HepG2 (cell line): ENCODE measurements around the gene DGCR8. TPM values are rescaled to one million over a fixed set of nuclear protein-coding genes. Genes with fewer than 3 reads are reported as not detected.

Source experiments
- ATAC-seq: fragments of 200-7000 bp; cut with Tn5 transposase; 3 replicates; pipeline ENCODE4 v1.9.1; 2020; ENCODE audit warnings: mild to moderate bottlenecking, moderate library complexity
- BruUV-seq: library from RNA; stranded (reverse); fragments of 400-500 nt; replicated peaks from 2 replicates; lab custom pipeline; 2021; lab: Mats Ljungman, UMichigan
- CTCF ChIA-PET: fragments of 300-600 bp; formaldehyde crosslinking; extraction: SDS; loops from one replicate; lab custom pipeline; 2021; ENCODE audit warnings: low total read pairs, inconsistent platforms, low intra/inter-chr PET ratio; lab: Yijun Ruan, JAX
- POLR2A ChIA-PET: fragments of 350-600 bp; sonication (Branson Sonifier 250); formaldehyde crosslinking; loops from one replicate; lab custom pipeline; 2020; ENCODE audit warnings: antibody characterized with exemption, inconsistent platforms; lab: Yijun Ruan, JAX
- DNase-seq: peaks from one replicate; pipeline ENCODE4 v3.0.0-alpha.2; 2015; ENCODE audit warnings: low spot score
- FAIRE-seq: peaks from 3 replicates; lab custom pipeline; 2011; peaks lifted over from hg19 to GRCh38; lab: Jason Lieb, UNC
- H2AFZ ChIP-seq: one replicate; pipeline ENCODE4 v1.6.1; 2011; ENCODE audit warnings: low read length, inconsistent platforms
- H3K27ac ChIP-seq: fragments of 300-600 bp; 3 replicates; pipeline ENCODE4 v1.8.0; 2011; ENCODE audit warnings: mixed run types, mild to moderate bottlenecking, mixed read lengths, low read length, inconsistent platforms; ENCODE audit not compliant: insufficient read depth; ENCODE audit errors: extremely low read length
- H3K27me3 ChIP-seq, 2 experiments: fragments of 200-600 bp in 1 of 2; 2 replicates in 1 of 2; 3 replicates in 1 of 2; pipeline versions ENCODE4 v1.6.0 to v1.8.0; 2011; ENCODE audit warnings: low read length in 2 of 2, mild to moderate bottlenecking in 2 of 2, moderate library complexity in 2 of 2, inconsistent platforms in 1 of 2; ENCODE audit not compliant: insufficient read depth in 2 of 2, control insufficient read depth in 1 of 2
- H3K36me3 ChIP-seq, 2 experiments: fragments of 200-600 bp in 1 of 2; replicated peaks in 1 of 2; 2 replicates in 1 of 2; 3 replicates in 1 of 2; pipeline versions ENCODE4 v1.5.1 to v1.8.0; 2011; ENCODE audit warnings: low read length in 2 of 2, inconsistent platforms in 1 of 2; ENCODE audit not compliant: insufficient read depth in 2 of 2, control insufficient read depth in 1 of 2
- H3K4me1 ChIP-seq: 2 replicates; pipeline ENCODE4 v1.5.1; 2012; ENCODE audit warnings: low read length, inconsistent platforms; ENCODE audit not compliant: insufficient read depth
- H3K4me2 ChIP-seq: 2 replicates; pipeline ENCODE4 v1.6.0; 2011; ENCODE audit warnings: low read depth, low read length, inconsistent platforms
- H3K4me3 ChIP-seq, 3 experiments: fragments of 200-600 bp in 1 of 3; sonication (generic), shearing (Covaris generic) in 1 of 3; replicated peaks in 1 of 3; 2 replicates each; pipeline ENCODE4 v1.5.1; 2011 to 2016; ENCODE audit warnings: low read length in 3 of 3, inconsistent platforms in 2 of 3, low read depth in 2 of 3, mild to moderate bottlenecking in 2 of 3, control low read depth in 1 of 3, mixed read lengths in 1 of 3; ENCODE audit not compliant: insufficient read depth in 1 of 3
- H3K79me2 ChIP-seq: one replicate; pipeline ENCODE4 v1.6.1; 2011; ENCODE audit warnings: low read length, inconsistent platforms; ENCODE audit not compliant: insufficient read depth
- H3K9ac ChIP-seq: 2 replicates; pipeline ENCODE4 v1.6.0; 2011; ENCODE audit warnings: mild to moderate bottlenecking, low read depth, low read length, inconsistent platforms; ENCODE audit not compliant: insufficient read depth
- H3K9me3 ChIP-seq: 2 replicates; pipeline ENCODE4 v1.5.1; 2012; ENCODE audit warnings: mild to moderate bottlenecking, low read length
- H4K20me1 ChIP-seq: 2 replicates; pipeline ENCODE4 v1.6.0; 2011; ENCODE audit warnings: inconsistent platforms, mild to moderate bottlenecking, low read length, moderate library complexity; ENCODE audit not compliant: insufficient read depth
- DPF2 ChIP-seq: sonication (generic); formaldehyde crosslinking; IDR thresholded peaks from 2 replicates; pipeline ENCODE4 v1.4.0; 2020; ENCODE audit warnings: mild to moderate bottlenecking, low read depth, missing genetic modification reagents, borderline replicate concordance
- LCORL ChIP-seq, 2 experiments: fragments of 450-650 bp in 1 of 2; sonication (generic) in 1 of 2; formaldehyde crosslinking in 1 of 2; IDR thresholded peaks; 2 replicates each; pipeline versions ENCODE4 v1.5.0 to v1.6.1; 2017 to 2020; ENCODE audit warnings: antibody characterized with exemption in 1 of 2, missing genetic modification reagents in 1 of 2
- NR2F2 ChIP-seq: IDR thresholded peaks from 2 replicates; pipeline ENCODE4 v1.6.1; 2012; ENCODE audit warnings: low read depth, inconsistent platforms, borderline replicate concordance
- ZHX1 ChIP-seq: sonication (generic); formaldehyde crosslinking; IDR thresholded peaks from 2 replicates; pipeline ENCODE4 v1.8.1; 2022; ENCODE audit warnings: low read depth, mild to moderate bottlenecking, missing genetic modification reagents
- ZNF431 ChIP-seq: sonication (generic); formaldehyde crosslinking; IDR thresholded peaks from 2 replicates; pipeline ENCODE4 v1.9.0; 2022; ENCODE audit warnings: missing genetic modification reagents, low read depth, mild to moderate bottlenecking, borderline replicate concordance
- WGBS: methylation state at CpG from one replicate; pipeline ENCODE4 v1.1.6; 2017; ENCODE audit warnings: low lambda C conversion rate; 5-methylcytosine and 5-hydroxymethylcytosine counted together
- in situ Hi-C: cut with HindIII; loops from 2 replicates; pipeline ENCODE4 v1.10.0; 2017; ENCODE audit warnings: low pct_unique_long_range_greater_than_20kb; ENCODE audit not compliant: extremely low pct_ligation_motif_present
- intact Hi-C: fragments of 100-400 bp; cut with micrococcal nuclease; formaldehyde crosslinking; loops from one replicate; pipeline ENCODE4 v1.10.0; 2022; ENCODE audit not compliant: unreplicated experiment
- polyA plus RNA-seq, 8 experiments: library from polyadenylated mRNA; depleted of rRNA in 3 of 8; stranded (reverse) in 7 of 8; unstranded in 1 of 8; fragments of >200 nt; fragmentation: Illumina TruSeq in 4 of 8; extraction: Trizol in 4 of 8; gene quantifications; 2 replicates each; pipeline versions ENCODE4 v1.2.1 to v1.2.3, GENCODE V29; 2011 to 2016; ENCODE audit warnings: low read depth in 4 of 8, missing spikeins in 1 of 8, mixed read lengths in 1 of 8; ENCODE audit not compliant: insufficient read depth in 1 of 8
- total RNA-seq, 5 experiments: library from RNA; depleted of rRNA; stranded (reverse); fragments of >200 nt; fragmentation: Illumina TruSeq; extraction: Trizol; gene quantifications; 2 replicates each; pipeline ENCODE4 v1.2.3, GENCODE V29; 2016; ENCODE audit warnings: low read depth in 1 of 5

The DGCR8 gene
- total and polyA plus RNA-seq, 2 of the 13 experiments (the other 11 are each of a cell fraction or from before 2014, with no cell fraction given), result 10.2 to 23.2 TPM

DNA sequence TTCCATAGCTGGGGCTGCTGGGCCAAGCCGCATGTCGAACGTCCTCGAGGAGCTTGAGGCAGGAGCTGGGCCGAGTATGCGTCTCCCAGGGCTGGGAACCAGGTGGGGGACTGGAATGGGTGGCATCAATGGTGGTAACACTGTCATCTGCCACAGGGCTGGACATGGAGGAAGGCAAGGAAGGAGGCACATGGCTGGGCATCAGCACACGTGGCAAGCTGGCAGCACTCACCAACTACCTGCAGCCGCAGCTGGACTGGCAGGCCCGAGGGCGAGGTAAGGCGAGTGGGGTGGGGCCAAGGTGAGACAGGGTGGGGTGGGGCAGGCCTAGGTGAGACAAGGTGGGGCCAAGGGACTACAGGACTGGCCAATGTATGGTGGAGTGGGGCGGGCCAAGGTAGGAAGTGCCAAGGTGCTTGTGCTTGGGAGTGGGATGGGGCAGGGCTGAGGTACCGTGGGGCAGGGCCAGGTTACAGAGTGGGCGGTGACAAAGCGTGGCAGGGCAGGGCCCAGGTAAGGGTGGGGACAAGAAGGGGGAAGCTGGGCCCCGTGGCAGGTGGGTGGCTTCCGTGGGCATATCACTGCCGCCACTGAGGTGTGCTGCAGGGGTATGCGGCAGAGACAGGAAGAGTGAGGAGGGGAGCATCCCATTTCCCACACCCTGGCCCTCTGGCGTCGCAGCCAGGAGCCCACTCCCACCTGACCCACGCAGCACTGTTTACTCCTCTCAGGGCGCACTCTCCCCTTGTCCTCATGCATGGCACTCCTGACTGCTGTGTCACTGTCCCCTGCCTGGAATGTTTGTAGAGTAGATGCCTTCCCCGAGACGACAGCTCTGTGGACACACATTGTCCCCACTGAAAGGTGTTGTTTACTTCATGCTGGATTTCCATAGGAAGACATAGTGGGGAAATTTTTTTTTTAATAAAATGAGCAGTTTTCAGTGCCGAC is 27.5 kb upstream of the DGCR8 start:
- POLR2A ChIA-PET, result no interaction called here
- intact Hi-C loops, result no loop called here
- DNase-seq (no peak), ATAC-seq (no peak), FAIRE-seq (no peak)
- Histone ChIP-seq H3K9me3 (no peaks in the 10 kb centered on the region), H3K36me3 (peaks cover 2 to 25% of the 10 kb centered on the region in 2 experiments; a peak in 3 of 5 replicates), H4K20me1 (no peaks in the 10 kb centered on the region), H3K9ac (no peak overlapping the region), H3K79me2 (no peaks in the 10 kb centered on the region), H3K4me3 (no peak overlapping the region), H2AFZ (no peak overlapping the region), H3K27ac (no peak overlapping the region), H3K27me3 (no peaks in the 10 kb centered on the region), H3K4me2 (no peak overlapping the region), H3K4me1 (no peaks in the 10 kb centered on the region)
- 94% methylated on average over 21 of the region's 26 CpGs for WGBS
- TF ChIP-seq LCORL (IDR thresholded peaks at IDR 0.05), result no peak
- no peak for TF ChIP-seq LCORL (CRISPR knock-in tag; IDR thresholded peaks at IDR 0.05)
- TF ChIP-seq ZHX1, result no peak
- no peak for TF ChIP-seq ZNF431
- TF ChIP-seq NR2F2, result no peak
- no peak for TF ChIP-seq DPF2
- BruUV-seq, result no TSS peak
- in situ Hi-C loops, result no loop called here
- CTCF ChIA-PET, result no interaction called here
